HepG2 (cell line): Measurements from ENCODE around the gene ALDH16A1. TPM values are rescaled to one million over a fixed set of nuclear protein-coding genes. Genes with fewer than 3 reads are reported as not detected.

Experiments used
- ATAC-seq: fragments of 200-7000 bp; cut with Tn5 transposase; 3 replicates; pipeline ENCODE4 v1.9.1; 2020; ENCODE audit warnings: mild to moderate bottlenecking, moderate library complexity
- BruUV-seq: library from RNA; stranded (reverse); fragments of 400-500 nt; replicated peaks from 2 replicates; lab custom pipeline; 2021; lab: Mats Ljungman, UMichigan
- CTCF ChIA-PET: fragments of 300-600 bp; formaldehyde crosslinking; extraction: SDS; loops from one replicate; lab custom pipeline; 2021; ENCODE audit warnings: low total read pairs, inconsistent platforms, low intra/inter-chr PET ratio; lab: Yijun Ruan, JAX
- POLR2A ChIA-PET: fragments of 350-600 bp; sonication (Branson Sonifier 250); formaldehyde crosslinking; loops from one replicate; lab custom pipeline; 2020; ENCODE audit warnings: antibody characterized with exemption, inconsistent platforms; lab: Yijun Ruan, JAX
- DNase-seq: peaks from one replicate; pipeline ENCODE4 v3.0.0-alpha.2; 2015; ENCODE audit warnings: low spot score
- FAIRE-seq: peaks from 3 replicates; lab custom pipeline; 2011; peaks lifted over from hg19 to GRCh38; lab: Jason Lieb, UNC
- H2AFZ ChIP-seq: one replicate; pipeline ENCODE4 v1.6.1; 2011; ENCODE audit warnings: low read length, inconsistent platforms
- H3K27ac ChIP-seq: fragments of 300-600 bp; 3 replicates; pipeline ENCODE4 v1.8.0; 2011; ENCODE audit warnings: mixed run types, mild to moderate bottlenecking, mixed read lengths, low read length, inconsistent platforms; ENCODE audit not compliant: insufficient read depth; ENCODE audit errors: extremely low read length
- H3K27me3 ChIP-seq, 2 experiments: fragments of 200-600 bp in 1 of 2; 2 replicates in 1 of 2; 3 replicates in 1 of 2; pipeline versions ENCODE4 v1.6.0 to v1.8.0; 2011; ENCODE audit warnings: low read length in 2 of 2, mild to moderate bottlenecking in 2 of 2, moderate library complexity in 2 of 2, inconsistent platforms in 1 of 2; ENCODE audit not compliant: insufficient read depth in 2 of 2, control insufficient read depth in 1 of 2
- H3K36me3 ChIP-seq, 2 experiments: fragments of 200-600 bp in 1 of 2; replicated peaks in 1 of 2; 2 replicates in 1 of 2; 3 replicates in 1 of 2; pipeline versions ENCODE4 v1.5.1 to v1.8.0; 2011; ENCODE audit warnings: low read length in 2 of 2, inconsistent platforms in 1 of 2; ENCODE audit not compliant: insufficient read depth in 2 of 2, control insufficient read depth in 1 of 2
- H3K4me1 ChIP-seq: 2 replicates; pipeline ENCODE4 v1.5.1; 2012; ENCODE audit warnings: low read length, inconsistent platforms; ENCODE audit not compliant: insufficient read depth
- H3K4me2 ChIP-seq: 2 replicates; pipeline ENCODE4 v1.6.0; 2011; ENCODE audit warnings: low read depth, low read length, inconsistent platforms
- H3K4me3 ChIP-seq, 3 experiments: fragments of 200-600 bp in 1 of 3; sonication (generic), shearing (Covaris generic) in 1 of 3; replicated peaks in 1 of 3; 2 replicates each; pipeline ENCODE4 v1.5.1; 2011 to 2016; ENCODE audit warnings: low read length in 3 of 3, inconsistent platforms in 2 of 3, low read depth in 2 of 3, mild to moderate bottlenecking in 2 of 3, control low read depth in 1 of 3, mixed read lengths in 1 of 3; ENCODE audit not compliant: insufficient read depth in 1 of 3
- H3K79me2 ChIP-seq: one replicate; pipeline ENCODE4 v1.6.1; 2011; ENCODE audit warnings: low read length, inconsistent platforms; ENCODE audit not compliant: insufficient read depth
- H3K9ac ChIP-seq: 2 replicates; pipeline ENCODE4 v1.6.0; 2011; ENCODE audit warnings: mild to moderate bottlenecking, low read depth, low read length, inconsistent platforms; ENCODE audit not compliant: insufficient read depth
- H3K9me3 ChIP-seq: 2 replicates; pipeline ENCODE4 v1.5.1; 2012; ENCODE audit warnings: mild to moderate bottlenecking, low read length
- H4K20me1 ChIP-seq: 2 replicates; pipeline ENCODE4 v1.6.0; 2011; ENCODE audit warnings: inconsistent platforms, mild to moderate bottlenecking, low read length, moderate library complexity; ENCODE audit not compliant: insufficient read depth
- CREB1 ChIP-seq, 2 experiments: fragments of 450-650 bp in 1 of 2; IDR thresholded peaks; 2 replicates each; pipeline ENCODE4 v1.6.1; 2016 to 2017; ENCODE audit warnings: control low read depth in 1 of 2, mild to moderate bottlenecking in 1 of 2, missing compliant biosample characterization in 1 of 2, missing genetic modification characterization in 1 of 2
- DR1 ChIP-seq: sonication (generic); formaldehyde crosslinking; IDR thresholded peaks from 2 replicates; pipeline ENCODE4 v1.8.0; 2021; ENCODE audit warnings: mild to moderate bottlenecking, missing genetic modification reagents, inconsistent platforms
- FOXC1 ChIP-seq: sonication (generic); formaldehyde crosslinking; IDR thresholded peaks from 2 replicates; pipeline ENCODE4 v1.8.0; 2022; ENCODE audit warnings: mild to moderate bottlenecking, missing genetic modification reagents, borderline replicate concordance
- FOXP1 ChIP-seq, 2 experiments: fragments of 450-650 bp in 1 of 2; IDR thresholded peaks; 2 replicates each; pipeline ENCODE4 v1.6.1; 2017 to 2018; ENCODE audit warnings: antibody characterized with exemption in 1 of 2
- HNRNPK ChIP-seq: fragments of 200-400 bp; formaldehyde crosslinking; IDR thresholded peaks from 2 replicates; pipeline ENCODE4 v1.6.1; 2018; ENCODE audit warnings: low read length, low read depth, moderate library complexity, mild to moderate bottlenecking; ENCODE audit not compliant: poor library complexity, severe bottlenecking
- HOXA9 ChIP-seq: sonication (generic); formaldehyde crosslinking; IDR thresholded peaks from 2 replicates; pipeline ENCODE4 v1.8.1; 2022; ENCODE audit warnings: missing genetic modification reagents, mild to moderate bottlenecking, moderate library complexity, borderline replicate concordance
- POLR2A ChIP-seq, 2 experiments: IDR thresholded peaks; 2 replicates each; pipeline ENCODE4 v1.6.1; 2011; ENCODE audit warnings: low read depth in 2 of 2, low read length in 2 of 2, mild to moderate bottlenecking in 1 of 2, moderate library complexity in 1 of 2; ENCODE audit not compliant: insufficient read depth in 1 of 2
- POLR2G ChIP-seq: fragments of 200-400 bp; formaldehyde crosslinking; IDR thresholded peaks from 2 replicates; pipeline ENCODE4 v1.6.1; 2018; ENCODE audit warnings: mild to moderate bottlenecking, low read depth, low read length, moderate library complexity
- PPARG ChIP-seq: conservative IDR thresholded peaks from 2 replicates; pipeline ENCODE4 v1.6.1; 2016; ENCODE audit warnings: missing biosample characterization, missing genetic modification reagents
- PTBP1 ChIP-seq: fragments of 200-400 bp; formaldehyde crosslinking; IDR thresholded peaks from 2 replicates; pipeline ENCODE4 v1.6.1; 2018; ENCODE audit warnings: low read length, low read depth; ENCODE audit not compliant: poor library complexity, severe bottlenecking
- SETDB1 ChIP-seq: sonication (generic); formaldehyde crosslinking; IDR thresholded peaks from 2 replicates; pipeline ENCODE4 v1.5.1; 2020; ENCODE audit warnings: missing genetic modification reagents, mild to moderate bottlenecking, borderline replicate concordance
- SKI ChIP-seq: fragments of 450-650 bp; IDR thresholded peaks from one replicate; pipeline ENCODE4 v1.6.1; 2018; ENCODE audit warnings: mild to moderate bottlenecking; ENCODE audit not compliant: partially characterized antibody
- SP2 ChIP-seq: sonication (generic); formaldehyde crosslinking; IDR thresholded peaks from 2 replicates; pipeline ENCODE4 v1.5.1; 2020; ENCODE audit warnings: mild to moderate bottlenecking, missing genetic modification reagents
- ZNF354B ChIP-seq: sonication (generic); formaldehyde crosslinking; IDR thresholded peaks from 2 replicates; pipeline ENCODE4 v1.8.0; 2022; ENCODE audit warnings: mild to moderate bottlenecking, missing genetic modification reagents
- ZNF446 ChIP-seq: sonication (generic); formaldehyde crosslinking; IDR thresholded peaks from 2 replicates; pipeline ENCODE4 v1.5.0; 2020; ENCODE audit warnings: mild to moderate bottlenecking, missing genetic modification reagents
- ZNF563 ChIP-seq: sonication (generic); formaldehyde crosslinking; IDR thresholded peaks from 2 replicates; pipeline ENCODE4 v1.8.0; 2022; ENCODE audit warnings: mild to moderate bottlenecking, moderate library complexity, missing genetic modification reagents
- ZNF589 ChIP-seq: sonication (generic); formaldehyde crosslinking; conservative IDR thresholded peaks from 2 replicates; pipeline ENCODE4 v1.8.0; 2022; ENCODE audit warnings: mild to moderate bottlenecking, moderate library complexity, missing genetic modification reagents
- ZNF790 ChIP-seq: sonication (generic); formaldehyde crosslinking; IDR thresholded peaks from 2 replicates; pipeline ENCODE4 v1.8.0; 2022; ENCODE audit warnings: missing genetic modification reagents, mild to moderate bottlenecking, borderline replicate concordance
- ZNF816 ChIP-seq: sonication (generic); formaldehyde crosslinking; IDR thresholded peaks from 2 replicates; pipeline ENCODE4 v1.8.0; 2022; ENCODE audit warnings: missing genetic modification reagents, mild to moderate bottlenecking, borderline replicate concordance
- ZSCAN22 ChIP-seq: sonication (generic); formaldehyde crosslinking; IDR thresholded peaks from 2 replicates; pipeline ENCODE4 v1.4.0; 2020; ENCODE audit warnings: mild to moderate bottlenecking, missing genetic modification reagents
- WGBS: methylation state at CpG from one replicate; pipeline ENCODE4 v1.1.6; 2017; ENCODE audit warnings: low lambda C conversion rate; 5-methylcytosine and 5-hydroxymethylcytosine counted together
- in situ Hi-C: cut with HindIII; loops from 2 replicates; pipeline ENCODE4 v1.10.0; 2017; ENCODE audit warnings: low pct_unique_long_range_greater_than_20kb; ENCODE audit not compliant: extremely low pct_ligation_motif_present
- intact Hi-C: fragments of 100-400 bp; cut with micrococcal nuclease; formaldehyde crosslinking; loops from one replicate; pipeline ENCODE4 v1.10.0; 2022; ENCODE audit not compliant: unreplicated experiment
- polyA plus RNA-seq, 8 experiments: library from polyadenylated mRNA; depleted of rRNA in 3 of 8; stranded (reverse) in 7 of 8; unstranded in 1 of 8; fragments of >200 nt; fragmentation: Illumina TruSeq in 4 of 8; extraction: Trizol in 4 of 8; gene quantifications; 2 replicates each; pipeline versions ENCODE4 v1.2.1 to v1.2.3, GENCODE V29; 2011 to 2016; ENCODE audit warnings: low read depth in 4 of 8, missing spikeins in 1 of 8, mixed read lengths in 1 of 8; ENCODE audit not compliant: insufficient read depth in 1 of 8
- total RNA-seq, 5 experiments: library from RNA; depleted of rRNA; stranded (reverse); fragments of >200 nt; fragmentation: Illumina TruSeq; extraction: Trizol; gene quantifications; 2 replicates each; pipeline ENCODE4 v1.2.3, GENCODE V29; 2016; ENCODE audit warnings: low read depth in 1 of 5
- TF ChIP-seq, protein P1 (sequence below): sonication (generic); formaldehyde crosslinking; IDR thresholded peaks from 2 replicates; pipeline ENCODE4 v1.4.0; 2020; ENCODE audit warnings: missing genetic modification reagents, mild to moderate bottlenecking, borderline replicate concordance
- TF ChIP-seq, protein P2 (sequence below): sonication (generic); formaldehyde crosslinking; IDR thresholded peaks from 2 replicates; pipeline ENCODE4 v1.5.0; 2020; ENCODE audit warnings: missing genetic modification reagents, mild to moderate bottlenecking, borderline replicate concordance

The ALDH16A1 gene
- total and polyA plus RNA-seq, 2 of the 13 experiments (the other 11 are each of a cell fraction or from before 2014, with no cell fraction given): 8.4 to 34.9 TPM

DNA sequence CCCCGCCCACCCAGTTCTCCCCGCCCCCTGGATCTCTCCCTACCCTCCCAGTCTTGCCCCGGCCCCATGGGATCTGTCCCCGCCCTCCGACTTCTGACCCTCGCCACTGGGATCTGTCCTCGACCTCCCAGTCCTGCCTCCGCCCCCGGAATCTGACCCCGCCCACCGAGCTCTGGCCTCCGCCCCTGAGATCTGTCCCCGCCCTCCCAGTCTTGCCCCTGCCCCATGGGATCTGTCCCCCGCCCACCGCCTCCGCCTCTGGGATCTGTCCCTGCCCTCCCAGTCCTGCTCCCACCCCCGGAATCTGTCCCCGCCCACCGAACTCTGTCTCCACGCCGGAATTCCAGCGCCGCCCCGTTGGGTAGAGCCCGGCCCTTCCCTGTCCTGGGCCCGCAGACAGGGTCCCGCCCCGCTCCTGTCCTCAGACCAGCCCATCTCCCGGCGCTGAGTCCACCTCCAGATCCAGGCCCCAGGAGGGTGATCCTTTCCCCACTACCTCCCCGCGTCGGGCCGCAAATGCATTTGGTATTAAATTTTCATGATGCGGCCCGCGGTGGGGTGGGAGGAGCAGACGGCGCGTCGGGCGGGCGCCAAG lies 10.2 kb upstream of the ALDH16A1 start:
- in situ Hi-C loops (no loop called here), intact Hi-C loops (loop anchor here (1.0 kb wide), 1 partner anchor 51 kb away; no protein-coding TSS in a partner anchor)
- Histone ChIP-seq H4K20me1 (peaks cover 5% of the 10 kb centered on the region; the same call in 1 of the 2 replicates), H3K9me3 (no peaks in the 10 kb centered on the region), H3K4me2 (peak overlapping the region; percentile 90), H3K79me2 (no peaks in the 10 kb centered on the region), H2AFZ (no peak overlapping the region), H3K4me1 (peaks cover 27% of the 10 kb centered on the region), H3K9ac (peak overlapping the region; percentile 76), H3K4me3 (peak overlapping the region; percentile 70 to 76 (median 74)), H3K27ac (peak overlapping the region; percentile 72), H3K27me3 (peaks cover 7 to 44% of the 10 kb centered on the region in 2 experiments; a peak in 4 of 5 replicates), H3K36me3 (peaks cover 0 to 10% of the 10 kb centered on the region in 2 experiments; a peak in 3 of 5 replicates)
- 3% methylated on average over 24 of the region's 43 CpGs for WGBS
- CTCF ChIA-PET: interaction anchor here (1.4 to 2.3 kb wide), 3 partner anchors 33 to 177 kb away, joined by 3 to 45 read pairs (median 5); no protein-coding TSS in a partner anchor
- FAIRE-seq: no peak
- POLR2A ChIA-PET: interaction anchor here (1.0 to 2.1 kb wide), 5 partner anchors 9 to 82 kb away, joined by 3 to 21 read pairs (median 3); partner anchors contain the start of genes ALDH16A1 and PIH1D1
- ATAC-seq: peak; percentile 84
- BruUV-seq: no TSS peak
- peak; percentile 86 for DNase-seq
- no peak for TF ChIP-seq ZSCAN22 (CRISPR knock-in tag)
- peak; percentile 96 for TF ChIP-seq ZNF446 (CRISPR knock-in tag)
- TF ChIP-seq PTBP1: no peak
- no peak for TF ChIP-seq DR1 (CRISPR knock-in tag)
- TF ChIP-seq SKI: peak; percentile 9
- peak; percentile 59; the same call in 1 of the 2 replicates for TF ChIP-seq POLR2G
- no peak for TF ChIP-seq CREB1 (IDR thresholded peaks at IDR 0.05)
- no peak for TF ChIP-seq CREB1 (CRISPR knock-in tag; IDR thresholded peaks at IDR 0.05)
- peak; percentile 71; the same call in 1 of the 2 replicates for TF ChIP-seq FOXC1 (CRISPR knock-in tag)
- peak; percentile 87; the same call in 1 of the 2 replicates for TF ChIP-seq ZNF790 (CRISPR knock-in tag)
- TF ChIP-seq ZNF563 (CRISPR knock-in tag): peak; percentile 78
- TF ChIP-seq HOXA9: no peak
- TF ChIP-seq SP2 (CRISPR knock-in tag): no peak
- TF ChIP-seq, protein P1, sequence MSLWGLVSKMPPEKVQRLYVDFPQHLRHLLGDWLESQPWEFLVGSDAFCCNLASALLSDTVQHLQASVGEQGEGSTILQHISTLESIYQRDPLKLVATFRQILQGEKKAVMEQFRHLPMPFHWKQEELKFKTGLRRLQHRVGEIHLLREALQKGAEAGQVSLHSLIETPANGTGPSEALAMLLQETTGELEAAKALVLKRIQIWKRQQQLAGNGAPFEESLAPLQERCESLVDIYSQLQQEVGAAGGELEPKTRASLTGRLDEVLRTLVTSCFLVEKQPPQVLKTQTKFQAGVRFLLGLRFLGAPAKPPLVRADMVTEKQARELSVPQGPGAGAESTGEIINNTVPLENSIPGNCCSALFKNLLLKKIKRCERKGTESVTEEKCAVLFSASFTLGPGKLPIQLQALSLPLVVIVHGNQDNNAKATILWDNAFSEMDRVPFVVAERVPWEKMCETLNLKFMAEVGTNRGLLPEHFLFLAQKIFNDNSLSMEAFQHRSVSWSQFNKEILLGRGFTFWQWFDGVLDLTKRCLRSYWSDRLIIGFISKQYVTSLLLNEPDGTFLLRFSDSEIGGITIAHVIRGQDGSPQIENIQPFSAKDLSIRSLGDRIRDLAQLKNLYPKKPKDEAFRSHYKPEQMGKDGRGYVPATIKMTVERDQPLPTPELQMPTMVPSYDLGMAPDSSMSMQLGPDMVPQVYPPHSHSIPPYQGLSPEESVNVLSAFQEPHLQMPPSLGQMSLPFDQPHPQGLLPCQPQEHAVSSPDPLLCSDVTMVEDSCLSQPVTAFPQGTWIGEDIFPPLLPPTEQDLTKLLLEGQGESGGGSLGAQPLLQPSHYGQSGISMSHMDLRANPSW: no peak; the same call in 1 of the 2 replicates
- TF ChIP-seq, protein P2, sequence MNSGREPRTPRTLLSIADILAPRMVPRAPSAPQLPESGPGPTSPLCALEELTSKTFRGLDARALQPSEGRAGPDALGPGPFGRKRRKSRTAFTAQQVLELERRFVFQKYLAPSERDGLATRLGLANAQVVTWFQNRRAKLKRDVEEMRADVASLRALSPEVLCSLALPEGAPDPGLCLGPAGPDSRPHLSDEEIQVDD: no peak
- TF ChIP-seq SETDB1 (CRISPR knock-in tag): no peak
- TF ChIP-seq PPARG: no peak
- no peak for TF ChIP-seq ZNF589 (CRISPR knock-in tag)
- no peak for TF ChIP-seq HNRNPK
- TF ChIP-seq POLR2A (IDR thresholded peaks at IDR 0.05; ENCODE audit: insufficient read depth in 1 of 2, low read depth in 2 of 2, low read length in 2 of 2): peak in 1 of 2 experiments; percentile 56; a peak in 2 of 4 replicates
- no peak for TF ChIP-seq ZNF354B (CRISPR knock-in tag)
- TF ChIP-seq FOXP1 (IDR thresholded peaks at IDR 0.05): no peak
- no peak for TF ChIP-seq FOXP1 (CRISPR knock-in tag; IDR thresholded peaks at IDR 0.05)
- TF ChIP-seq ZNF816 (CRISPR knock-in tag): no peak
